ENCODE results near the gene MLN. TPM values are rescaled to one million over a fixed set of nuclear protein-coding genes. Genes with fewer than 3 reads are reported as not detected.

The MLN gene
- total and polyA plus RNA-seq, 7 donors, result not detected

DNA sequence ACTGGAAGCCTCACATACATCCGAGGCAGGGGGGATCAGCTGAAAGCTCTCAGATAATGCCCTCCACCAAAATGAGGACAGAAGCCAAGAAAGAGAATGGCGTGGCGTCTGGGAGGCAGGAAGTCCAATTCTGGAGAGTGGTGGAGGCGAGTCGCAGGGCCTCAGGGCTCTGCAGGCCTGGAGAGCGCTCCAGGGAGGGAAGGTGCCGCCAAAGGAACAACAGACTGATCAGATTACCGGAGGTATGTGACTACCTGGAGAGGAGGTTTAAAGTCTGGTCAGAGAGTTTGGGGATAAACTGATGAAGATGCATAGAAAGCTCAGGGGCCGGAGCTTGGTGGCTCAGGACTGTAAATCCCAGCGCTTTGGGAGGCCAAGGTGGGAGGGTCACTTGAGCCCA is 45.9 kb downstream of the MLN start:
- 84 to 88% (median 87%) methylated on average over 10 of the region's 10 CpGs for WGBS, 3 donors
- no peak overlapping the region for H3K4me3 ChIP-seq
- intact Hi-C loops (cut with DNase I), result no loop called here
- DNase-seq, result no peak
- TF ChIP-seq, protein P1, sequence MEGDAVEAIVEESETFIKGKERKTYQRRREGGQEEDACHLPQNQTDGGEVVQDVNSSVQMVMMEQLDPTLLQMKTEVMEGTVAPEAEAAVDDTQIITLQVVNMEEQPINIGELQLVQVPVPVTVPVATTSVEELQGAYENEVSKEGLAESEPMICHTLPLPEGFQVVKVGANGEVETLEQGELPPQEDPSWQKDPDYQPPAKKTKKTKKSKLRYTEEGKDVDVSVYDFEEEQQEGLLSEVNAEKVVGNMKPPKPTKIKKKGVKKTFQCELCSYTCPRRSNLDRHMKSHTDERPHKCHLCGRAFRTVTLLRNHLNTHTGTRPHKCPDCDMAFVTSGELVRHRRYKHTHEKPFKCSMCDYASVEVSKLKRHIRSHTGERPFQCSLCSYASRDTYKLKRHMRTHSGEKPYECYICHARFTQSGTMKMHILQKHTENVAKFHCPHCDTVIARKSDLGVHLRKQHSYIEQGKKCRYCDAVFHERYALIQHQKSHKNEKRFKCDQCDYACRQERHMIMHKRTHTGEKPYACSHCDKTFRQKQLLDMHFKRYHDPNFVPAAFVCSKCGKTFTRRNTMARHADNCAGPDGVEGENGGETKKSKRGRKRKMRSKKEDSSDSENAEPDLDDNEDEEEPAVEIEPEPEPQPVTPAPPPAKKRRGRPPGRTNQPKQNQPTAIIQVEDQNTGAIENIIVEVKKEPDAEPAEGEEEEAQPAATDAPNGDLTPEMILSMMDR (IDR thresholded peaks at IDR 0.05), result no peak
- H3K4me1 ChIP-seq, result peaks cover 25% of the 10 kb centered on the region
- no peak for ATAC-seq
- H3K27me3 ChIP-seq (ENCODE audit: insufficient read depth in 3 of 3, low read length in 2 of 3), result no peaks in the 10 kb centered on the region
- H3K36me3 ChIP-seq (ENCODE audit: insufficient read depth in 1 of 2, low read depth in 1 of 2), result no peaks in the 10 kb centered on the region
- no peak overlapping the region for H3K27ac ChIP-seq
- no peaks in the 10 kb centered on the region for H3K9me3 ChIP-seq

- Histone ChIP-seq H3K27me3 (ENCODE audit: insufficient read depth in 3 of 3, low read length in 2 of 3) (no peaks in the 10 kb centered on the region), H3K27ac (no peak overlapping the region), H3K9me3 (no peaks in the 10 kb centered on the region), H3K4me3 (no peak overlapping the region), H3K4me1 (peaks cover 24% of the 10 kb centered on the region), H3K36me3 (ENCODE audit: insufficient read depth in 1 of 2, low read depth in 1 of 2) (no peaks in the 10 kb centered on the region)
- intact Hi-C loops (cut with DNase I), result no loop called here
- WGBS, 3 donors, result 92 to 96% (median 93%) methylated on average over 3 of the region's 3 CpGs
- ATAC-seq (no peak), DNase-seq (no peak)
- TF ChIP-seq, protein P1 (IDR thresholded peaks at IDR 0.05), result no peak
Measured at GRCh38 chr6:33757113-33757512, 46.7 kb downstream of the MLN start.

DNA sequence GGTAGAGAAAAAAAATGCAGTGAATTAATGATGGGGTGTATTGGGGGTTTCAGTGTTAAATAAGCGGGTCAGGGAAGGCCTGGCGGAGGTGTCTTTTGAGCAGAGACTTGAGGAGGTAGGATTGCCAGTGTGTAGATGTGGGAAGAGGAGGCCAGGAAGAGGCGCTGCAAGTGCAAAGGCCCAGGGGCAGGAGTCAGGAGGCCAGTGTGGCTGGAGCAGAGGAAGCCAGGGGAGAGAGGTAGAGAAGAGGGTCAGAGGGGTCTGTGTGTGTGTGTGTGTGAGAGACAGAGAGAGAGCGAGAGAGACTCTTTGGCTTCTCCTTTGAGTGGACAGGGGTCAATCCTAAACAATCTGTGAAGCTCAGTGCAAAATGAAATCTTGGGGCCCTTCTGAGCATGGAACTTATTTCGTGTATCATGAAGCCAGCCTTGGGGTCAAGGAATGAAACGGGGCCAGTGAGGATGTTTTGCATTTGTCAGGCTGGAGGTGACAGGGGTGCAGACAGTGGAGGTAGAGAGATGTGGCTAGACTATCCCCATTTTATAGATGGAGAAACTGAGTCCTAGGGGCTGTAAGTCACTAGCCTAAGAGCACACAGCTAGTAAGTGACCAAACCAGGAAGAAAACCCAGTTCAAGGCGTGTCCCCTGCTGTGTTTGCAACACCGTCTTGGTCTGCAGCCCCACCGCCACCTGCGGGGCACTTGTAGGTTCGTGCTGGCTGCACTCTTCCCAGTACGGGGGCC is 47.4 kb downstream of the MLN start:
- H3K27ac ChIP-seq, result no peak overlapping the region
- H3K4me3 ChIP-seq, result no peak overlapping the region
- TF ChIP-seq, protein P1 (IDR thresholded peaks at IDR 0.05), result no peak
- no peaks in the 10 kb centered on the region for H3K27me3 ChIP-seq (ENCODE audit: insufficient read depth in 3 of 3, low read length in 2 of 3)
- intact Hi-C loops (cut with DNase I), result no loop called here
- H3K9me3 ChIP-seq, result no peaks in the 10 kb centered on the region
- WGBS, 3 donors, result 88 to 93% (median 90%) methylated on average over 12 of the region's 12 CpGs
- H3K4me1 ChIP-seq, result peaks cover 24% of the 10 kb centered on the region
- no peaks in the 10 kb centered on the region for H3K36me3 ChIP-seq (ENCODE audit: insufficient read depth in 1 of 2, low read depth in 1 of 2)
- ATAC-seq (no peak), DNase-seq (no peak)

DNA sequence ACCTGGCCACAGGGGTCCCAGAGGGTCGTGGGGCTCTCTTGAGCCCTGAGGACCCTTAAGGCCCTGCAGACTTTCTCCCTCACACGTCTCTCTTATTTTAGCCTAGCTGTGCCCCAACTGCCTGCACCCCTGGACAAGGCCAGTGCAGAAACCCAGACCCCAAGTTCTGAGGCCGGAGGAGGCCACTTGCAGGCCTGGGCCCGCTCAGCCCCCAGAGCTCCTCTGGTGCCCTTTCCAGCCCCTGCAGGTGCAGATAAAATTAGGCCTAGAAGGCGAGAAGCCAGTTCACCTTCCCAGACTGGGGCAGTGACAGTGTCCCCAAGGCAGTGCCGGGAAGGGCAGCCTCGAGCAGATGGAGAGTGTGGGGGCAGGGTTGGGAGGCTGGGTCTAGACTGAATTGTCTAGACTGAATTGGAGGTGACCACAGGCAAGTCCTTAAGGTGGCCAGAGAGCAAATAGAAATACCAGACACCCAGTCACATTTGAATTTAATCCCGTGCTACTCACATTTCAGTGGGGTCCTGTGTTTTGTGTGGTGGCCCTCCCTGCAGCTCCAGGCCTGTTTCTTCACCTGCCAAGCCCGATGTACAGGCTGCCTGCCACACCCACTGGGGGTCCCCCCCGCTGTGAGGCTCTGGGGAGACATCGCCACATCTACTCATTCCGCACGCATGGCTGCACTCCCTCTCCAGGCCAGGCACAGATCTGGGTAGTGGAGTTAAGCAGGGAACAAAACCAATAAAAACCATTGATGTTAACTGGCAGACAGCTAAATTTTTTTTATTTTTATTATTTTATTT is 48.5 kb downstream of the MLN start:
- ATAC-seq (peak in 1 of 4 donors; percentile 17), DNase-seq (no peak)
- intact Hi-C loops (cut with DNase I), result no loop called here
- Histone ChIP-seq H3K27me3 (ENCODE audit: insufficient read depth in 3 of 3, low read length in 2 of 3) (no peaks in the 10 kb centered on the region), H3K4me3 (no peak overlapping the region), H3K36me3 (ENCODE audit: insufficient read depth in 1 of 2, low read depth in 1 of 2) (no peaks in the 10 kb centered on the region), H3K4me1 (peaks cover 19% of the 10 kb centered on the region), H3K27ac (no peak overlapping the region), H3K9me3 (no peaks in the 10 kb centered on the region)
- WGBS, 3 donors, result 68 to 76% (median 72%) methylated on average over 13 of the region's 13 CpGs
- TF ChIP-seq, protein P1 (IDR thresholded peaks at IDR 0.05), result no peak

All from psoas muscle (tissue), 8 donors.